Measurements from ENCODE around the gene TMEM255B.

Gene TMEM255B

DNA sequence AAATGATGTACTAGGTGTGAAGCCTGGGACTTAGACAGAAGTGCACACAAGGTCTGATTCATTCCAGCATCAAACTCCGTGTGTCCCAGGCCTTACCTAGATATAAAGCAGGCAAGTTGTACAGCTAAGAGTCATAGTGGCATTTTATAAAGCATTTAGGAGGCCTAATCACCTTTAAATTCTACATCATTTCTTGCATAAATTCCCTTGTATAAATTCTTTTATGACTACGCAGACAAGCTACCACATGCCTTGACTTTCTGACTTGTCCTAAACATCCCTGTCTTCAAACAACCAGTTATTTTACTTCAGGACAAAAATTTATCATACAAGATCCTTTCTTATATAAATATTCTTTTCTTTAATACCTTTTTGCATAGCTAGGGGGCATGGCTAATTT, 22.5 kb downstream of the TMEM255B start:
- no peak overlapping the region for H3K4me2 ChIP-seq (ENCODE audit: low read depth, low read length)
- no peak for DNase-seq
- peaks cover 10% of the 10 kb centered on the region; the same call in 1 of the 2 replicates for H3F3A ChIP-seq (ENCODE audit: insufficient read depth, low read length)
- H3K79me2 ChIP-seq (ENCODE audit: low read length): no peaks in the 10 kb centered on the region
- H3K4me1 ChIP-seq (ENCODE audit: low read length): peaks cover 35% of the 10 kb centered on the region
- H3K9ac ChIP-seq (ENCODE audit: low read length): no peak overlapping the region
- TF ChIP-seq EZH2 (optimal IDR thresholded peaks at IDR 0.05; ENCODE audit: low read depth, low read length) (no peak), EZH2phosphoT487 (IDR thresholded peaks at IDR 0.05; ENCODE audit: low read length) (no peak)
- TF ChIP-seq, protein P1, sequence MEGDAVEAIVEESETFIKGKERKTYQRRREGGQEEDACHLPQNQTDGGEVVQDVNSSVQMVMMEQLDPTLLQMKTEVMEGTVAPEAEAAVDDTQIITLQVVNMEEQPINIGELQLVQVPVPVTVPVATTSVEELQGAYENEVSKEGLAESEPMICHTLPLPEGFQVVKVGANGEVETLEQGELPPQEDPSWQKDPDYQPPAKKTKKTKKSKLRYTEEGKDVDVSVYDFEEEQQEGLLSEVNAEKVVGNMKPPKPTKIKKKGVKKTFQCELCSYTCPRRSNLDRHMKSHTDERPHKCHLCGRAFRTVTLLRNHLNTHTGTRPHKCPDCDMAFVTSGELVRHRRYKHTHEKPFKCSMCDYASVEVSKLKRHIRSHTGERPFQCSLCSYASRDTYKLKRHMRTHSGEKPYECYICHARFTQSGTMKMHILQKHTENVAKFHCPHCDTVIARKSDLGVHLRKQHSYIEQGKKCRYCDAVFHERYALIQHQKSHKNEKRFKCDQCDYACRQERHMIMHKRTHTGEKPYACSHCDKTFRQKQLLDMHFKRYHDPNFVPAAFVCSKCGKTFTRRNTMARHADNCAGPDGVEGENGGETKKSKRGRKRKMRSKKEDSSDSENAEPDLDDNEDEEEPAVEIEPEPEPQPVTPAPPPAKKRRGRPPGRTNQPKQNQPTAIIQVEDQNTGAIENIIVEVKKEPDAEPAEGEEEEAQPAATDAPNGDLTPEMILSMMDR (IDR thresholded peaks at IDR 0.05; ENCODE audit: low read length): no peak
- H4K20me1 ChIP-seq (ENCODE audit: insufficient read depth, low read length): no peaks in the 10 kb centered on the region
- H3K36me3 ChIP-seq (replicated peaks; ENCODE audit: insufficient read depth, low read length): no peaks in the 10 kb centered on the region
- no peak overlapping the region for H2AFZ ChIP-seq (ENCODE audit: low read length)
- no peak overlapping the region for H3K4me3 ChIP-seq (ENCODE audit: low read length)
- H3K9me2 ChIP-seq (replicated peaks; ENCODE audit: insufficient read depth, low read length): no peaks in the 10 kb centered on the region
- H3K9me3 ChIP-seq (replicated peaks; ENCODE audit: insufficient read depth, low read length): no peaks in the 10 kb centered on the region
- H3K27me3 ChIP-seq (replicated peaks; ENCODE audit: insufficient read depth, low read length): no peaks in the 10 kb centered on the region
- no peak overlapping the region for H3K27ac ChIP-seq (ENCODE audit: low read length)

DNA sequence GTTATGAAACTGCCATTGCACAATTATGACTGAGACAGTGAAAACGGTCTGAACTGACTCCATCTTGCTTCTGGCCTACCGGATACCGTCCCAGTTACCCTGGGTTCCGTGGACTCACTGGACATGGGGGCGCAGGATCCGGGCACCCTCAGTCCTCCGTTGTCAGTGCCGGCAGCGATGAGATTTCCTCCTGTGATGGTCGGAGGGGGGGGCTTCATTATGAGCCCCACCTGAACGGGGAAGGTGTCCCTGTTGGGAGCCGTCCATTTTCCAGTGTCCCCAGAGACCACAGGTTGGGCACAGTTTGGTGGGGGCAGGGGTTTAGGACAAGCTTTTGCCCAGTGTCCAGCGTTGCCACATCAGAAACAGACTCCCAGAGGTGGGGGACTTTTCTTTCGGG, 23.4 kb downstream of the TMEM255B start:
- H3K4me2 ChIP-seq (ENCODE audit: low read depth, low read length): no peak overlapping the region

DNA sequence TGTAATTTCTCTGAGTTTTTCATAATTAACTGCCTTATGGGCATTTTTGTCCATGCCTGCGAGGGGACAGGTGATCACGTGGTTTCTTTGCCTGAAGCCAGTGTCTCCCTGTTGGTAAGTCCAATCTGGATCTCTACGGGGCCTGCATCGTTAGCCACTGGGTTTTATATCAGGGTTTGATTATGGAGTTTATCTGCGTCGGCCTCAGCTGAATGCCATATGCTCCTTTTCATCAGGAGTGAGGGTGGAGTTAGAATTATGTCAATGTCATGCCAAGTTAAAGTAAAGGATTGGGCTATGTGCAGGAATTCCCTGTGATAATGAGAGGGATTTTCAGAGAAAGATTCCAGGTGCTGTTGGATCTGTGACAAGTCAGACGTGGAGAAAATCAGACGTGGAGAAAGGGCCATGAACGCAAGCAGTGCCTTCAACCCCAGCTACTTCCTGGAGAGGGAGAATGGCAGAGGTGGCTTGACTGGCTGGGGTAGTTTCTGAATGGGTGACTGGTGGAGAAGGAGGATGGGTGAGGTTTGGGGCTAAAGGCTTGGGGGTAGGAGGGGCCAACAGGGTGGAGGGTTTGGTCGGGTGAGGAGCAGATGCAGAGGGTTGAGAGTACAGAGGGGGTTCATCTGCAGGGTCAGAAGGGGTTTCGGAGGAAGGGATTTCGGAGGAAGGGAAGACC, 24.3 kb downstream of the TMEM255B start:
- Histone ChIP-seq H3K36me3 (replicated peaks; ENCODE audit: insufficient read depth, low read length) (no peaks in the 10 kb centered on the region), H3K79me2 (ENCODE audit: low read length) (no peaks in the 10 kb centered on the region), H3F3A (ENCODE audit: insufficient read depth, low read length) (peaks cover 6% of the 10 kb centered on the region; the same call in 1 of the 2 replicates), H3K27ac (ENCODE audit: low read length) (no peak overlapping the region), H3K9me2 (replicated peaks; ENCODE audit: insufficient read depth, low read length) (no peaks in the 10 kb centered on the region), H3K4me2 (ENCODE audit: low read depth, low read length) (no peak overlapping the region), H3K4me1 (ENCODE audit: low read length) (peaks cover 27% of the 10 kb centered on the region), H2AFZ (ENCODE audit: low read length) (no peak overlapping the region), H3K9me3 (replicated peaks; ENCODE audit: insufficient read depth, low read length) (no peaks in the 10 kb centered on the region), H3K27me3 (replicated peaks; ENCODE audit: insufficient read depth, low read length) (no peaks in the 10 kb centered on the region), H3K4me3 (ENCODE audit: low read length) (no peak overlapping the region), H4K20me1 (ENCODE audit: insufficient read depth, low read length) (no peaks in the 10 kb centered on the region), H3K9ac (ENCODE audit: low read length) (no peak overlapping the region)
- no peak for TF ChIP-seq EZH2phosphoT487 (IDR thresholded peaks at IDR 0.05; ENCODE audit: low read length)
- TF ChIP-seq, protein P1 (IDR thresholded peaks at IDR 0.05; ENCODE audit: low read length): no peak
- no peak for TF ChIP-seq EZH2 (optimal IDR thresholded peaks at IDR 0.05; ENCODE audit: low read depth, low read length)
- no peak for DNase-seq

More for the DNA sequence above, 23.4 kb downstream of the TMEM255B start:
- H3K27me3 ChIP-seq (replicated peaks; ENCODE audit: insufficient read depth, low read length): no peaks in the 10 kb centered on the region
- H3K36me3 ChIP-seq (replicated peaks; ENCODE audit: insufficient read depth, low read length): no peaks in the 10 kb centered on the region
- H4K20me1 ChIP-seq (ENCODE audit: insufficient read depth, low read length): no peaks in the 10 kb centered on the region
- peaks cover 27% of the 10 kb centered on the region for H3K4me1 ChIP-seq (ENCODE audit: low read length)
- DNase-seq: no peak
- H3K27ac ChIP-seq (ENCODE audit: low read length): no peak overlapping the region
- peaks cover 6% of the 10 kb centered on the region; the same call in 1 of the 2 replicates for H3F3A ChIP-seq (ENCODE audit: insufficient read depth, low read length)
- H3K9me2 ChIP-seq (replicated peaks; ENCODE audit: insufficient read depth, low read length): no peaks in the 10 kb centered on the region
- H3K4me3 ChIP-seq (ENCODE audit: low read length): no peak overlapping the region
- H3K79me2 ChIP-seq (ENCODE audit: low read length): no peaks in the 10 kb centered on the region
- H2AFZ ChIP-seq (ENCODE audit: low read length): no peak overlapping the region
- TF ChIP-seq, protein P1 (IDR thresholded peaks at IDR 0.05; ENCODE audit: low read length): no peak
- TF ChIP-seq EZH2 (optimal IDR thresholded peaks at IDR 0.05; ENCODE audit: low read depth, low read length): no peak
- no peak for TF ChIP-seq EZH2phosphoT487 (IDR thresholded peaks at IDR 0.05; ENCODE audit: low read length)
- no peaks in the 10 kb centered on the region for H3K9me3 ChIP-seq (replicated peaks; ENCODE audit: insufficient read depth, low read length)
- H3K9ac ChIP-seq (ENCODE audit: low read length): no peak overlapping the region
